ENCODE data around the gene HECA. TPM values are rescaled to one million over a fixed set of nuclear protein-coding genes. Genes with fewer than 3 reads are reported as not detected.

HECA gene
- total RNA-seq, 4 donors from 2014 or later = 36.1 to 70.1 (median 46.9) TPM

DNA sequence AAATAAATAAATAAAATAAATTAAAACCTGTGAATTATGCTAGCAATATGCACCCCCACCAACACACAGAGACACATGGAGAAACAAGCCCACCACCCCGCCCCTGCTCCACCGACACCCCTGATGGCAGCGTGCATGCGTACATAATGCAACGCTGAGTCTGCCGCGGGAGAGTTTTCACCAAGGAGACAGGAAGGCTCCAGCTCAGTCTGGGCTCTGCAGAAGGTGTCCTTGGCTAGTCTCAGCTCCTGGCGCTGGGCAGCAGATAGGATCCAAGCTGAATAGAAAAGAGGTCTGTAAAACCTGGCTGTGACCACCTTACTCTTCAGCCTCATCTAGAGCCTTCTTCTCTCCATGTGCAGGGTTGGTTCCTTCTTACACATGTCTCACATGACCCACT is 26.5 kb upstream of the HECA start:
- Histone ChIP-seq H3K36me3 (no peaks in the 10 kb centered on the region), H3K4me1 (no peaks in the 10 kb centered on the region), H3K9me3 (no peaks in the 10 kb centered on the region), H3K4me3 (no peak overlapping the region), H3K27ac (no peak overlapping the region), H3K27me3 (no peaks in the 10 kb centered on the region)
- 91% methylated on average over 8 of the region's 8 CpGs; no CpG with 5 or more reads in 1 of the 2 donors for WGBS, 2 donors (ENCODE audit: low coverage in 1 of 2)
- TF ChIP-seq POLR2AphosphoS5 (IDR thresholded peaks at IDR 0.05) (no peak), EP300 (IDR thresholded peaks at IDR 0.05) (no peak)
- ATAC-seq = no peak

DNA sequence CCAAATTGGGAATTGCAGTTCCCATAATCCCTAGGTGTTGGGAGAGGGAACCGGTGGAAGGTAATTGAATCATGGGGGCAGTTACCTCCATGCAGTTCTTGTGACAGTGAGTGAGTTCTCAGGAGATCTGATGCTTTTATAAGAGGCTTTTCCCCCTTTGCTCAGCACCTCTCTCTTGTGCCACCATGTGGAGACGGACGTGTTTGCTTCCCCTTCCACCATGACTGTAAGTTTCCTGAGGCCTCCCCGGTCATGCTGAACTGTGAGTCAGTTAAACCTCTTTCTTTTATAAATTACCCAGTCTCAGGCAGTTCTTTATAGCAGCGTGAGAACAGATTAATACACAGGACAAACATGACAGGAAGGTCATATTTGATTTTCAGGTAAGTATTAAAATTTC is 25.3 kb upstream of the HECA start:
- Histone ChIP-seq H3K9me3 (no peaks in the 10 kb centered on the region), H3K36me3 (no peaks in the 10 kb centered on the region), H3K4me3 (no peak overlapping the region), H3K4me1 (no peaks in the 10 kb centered on the region), H3K27ac (no peak overlapping the region), H3K27me3 (no peaks in the 10 kb centered on the region)
- 48 to 50% methylated on average over 4 to 5 of the region's 5 CpGs for WGBS, 2 donors (ENCODE audit: low coverage in 1 of 2)
- no peak for ATAC-seq
- TF ChIP-seq POLR2A (IDR thresholded peaks at IDR 0.05) (no peak), EP300 (IDR thresholded peaks at IDR 0.05) (no peak), POLR2AphosphoS5 (IDR thresholded peaks at IDR 0.05) (no peak)
- TF ChIP-seq, protein P1, sequence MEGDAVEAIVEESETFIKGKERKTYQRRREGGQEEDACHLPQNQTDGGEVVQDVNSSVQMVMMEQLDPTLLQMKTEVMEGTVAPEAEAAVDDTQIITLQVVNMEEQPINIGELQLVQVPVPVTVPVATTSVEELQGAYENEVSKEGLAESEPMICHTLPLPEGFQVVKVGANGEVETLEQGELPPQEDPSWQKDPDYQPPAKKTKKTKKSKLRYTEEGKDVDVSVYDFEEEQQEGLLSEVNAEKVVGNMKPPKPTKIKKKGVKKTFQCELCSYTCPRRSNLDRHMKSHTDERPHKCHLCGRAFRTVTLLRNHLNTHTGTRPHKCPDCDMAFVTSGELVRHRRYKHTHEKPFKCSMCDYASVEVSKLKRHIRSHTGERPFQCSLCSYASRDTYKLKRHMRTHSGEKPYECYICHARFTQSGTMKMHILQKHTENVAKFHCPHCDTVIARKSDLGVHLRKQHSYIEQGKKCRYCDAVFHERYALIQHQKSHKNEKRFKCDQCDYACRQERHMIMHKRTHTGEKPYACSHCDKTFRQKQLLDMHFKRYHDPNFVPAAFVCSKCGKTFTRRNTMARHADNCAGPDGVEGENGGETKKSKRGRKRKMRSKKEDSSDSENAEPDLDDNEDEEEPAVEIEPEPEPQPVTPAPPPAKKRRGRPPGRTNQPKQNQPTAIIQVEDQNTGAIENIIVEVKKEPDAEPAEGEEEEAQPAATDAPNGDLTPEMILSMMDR (IDR thresholded peaks at IDR 0.05) = no peak

DNA sequence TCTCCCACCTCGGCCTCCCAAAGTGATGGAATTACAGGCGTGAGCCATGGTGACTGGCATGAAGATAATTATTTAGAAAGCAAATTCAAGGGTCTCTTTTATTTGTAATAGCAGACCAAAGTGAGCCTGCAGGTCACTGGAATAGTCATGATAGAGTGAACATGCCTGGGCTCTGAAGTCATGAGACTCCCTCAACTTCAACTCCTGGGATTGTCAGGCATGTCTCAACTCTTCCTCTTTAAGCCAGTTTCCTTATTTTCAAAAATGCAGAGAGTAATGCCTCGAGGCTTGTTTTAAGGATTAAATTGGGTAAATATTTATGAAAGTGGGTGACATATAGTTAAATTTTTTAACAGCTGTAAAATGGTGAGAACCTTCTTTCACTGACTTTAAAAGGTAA is 22.7 kb upstream of the HECA start:
- H3K27ac ChIP-seq = no peak overlapping the region
- H3K4me3 ChIP-seq = no peak overlapping the region
- H3K4me1 ChIP-seq = no peaks in the 10 kb centered on the region
- H3K27me3 ChIP-seq = no peaks in the 10 kb centered on the region
- 0 to 55% methylated on average over 1 to 2 of the region's 3 CpGs for WGBS, 2 donors (ENCODE audit: low coverage in 1 of 2)
- no peaks in the 10 kb centered on the region for H3K36me3 ChIP-seq
- ATAC-seq = no peak
- H3K9me3 ChIP-seq = no peaks in the 10 kb centered on the region
- TF ChIP-seq POLR2AphosphoS5 (IDR thresholded peaks at IDR 0.05) = no peak
- TF ChIP-seq, protein P1 (IDR thresholded peaks at IDR 0.05) = no peak
- no peak for TF ChIP-seq EP300 (IDR thresholded peaks at IDR 0.05)
- TF ChIP-seq POLR2A (IDR thresholded peaks at IDR 0.05) = no peak

DNA sequence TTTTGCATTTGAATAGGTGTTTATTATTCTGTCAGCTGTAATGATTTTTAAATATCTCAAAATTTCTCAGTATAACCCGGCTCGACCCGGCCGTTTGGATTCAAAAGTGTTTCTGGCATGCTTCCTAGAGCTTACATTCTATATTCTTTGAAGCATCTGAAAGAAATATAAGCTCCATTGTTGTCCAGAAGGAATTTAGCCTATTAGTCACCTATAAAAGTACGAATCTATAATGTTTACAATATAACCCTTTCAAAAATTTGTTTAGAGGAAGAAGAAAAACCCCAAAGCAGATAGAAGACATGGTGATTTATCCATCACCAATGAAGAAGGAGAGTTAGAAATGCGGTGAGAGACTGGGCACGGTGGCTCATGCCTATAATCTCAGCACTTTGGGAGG is 22.3 kb upstream of the HECA start:
- no peak overlapping the region for H3K4me3 ChIP-seq
- TF ChIP-seq EP300 (IDR thresholded peaks at IDR 0.05) (no peak), POLR2AphosphoS5 (IDR thresholded peaks at IDR 0.05) (no peak), POLR2A (IDR thresholded peaks at IDR 0.05) (no peak)
- TF ChIP-seq, protein P1 (IDR thresholded peaks at IDR 0.05) = no peak
- 34 to 54% methylated on average over 5 to 7 of the region's 7 CpGs for WGBS, 2 donors (ENCODE audit: low coverage in 1 of 2)
- H3K36me3 ChIP-seq = no peaks in the 10 kb centered on the region
- H3K9me3 ChIP-seq = no peaks in the 10 kb centered on the region
- no peaks in the 10 kb centered on the region for H3K27me3 ChIP-seq
- H3K4me1 ChIP-seq = no peaks in the 10 kb centered on the region
- ATAC-seq = no peak
- no peak overlapping the region for H3K27ac ChIP-seq

DNA sequence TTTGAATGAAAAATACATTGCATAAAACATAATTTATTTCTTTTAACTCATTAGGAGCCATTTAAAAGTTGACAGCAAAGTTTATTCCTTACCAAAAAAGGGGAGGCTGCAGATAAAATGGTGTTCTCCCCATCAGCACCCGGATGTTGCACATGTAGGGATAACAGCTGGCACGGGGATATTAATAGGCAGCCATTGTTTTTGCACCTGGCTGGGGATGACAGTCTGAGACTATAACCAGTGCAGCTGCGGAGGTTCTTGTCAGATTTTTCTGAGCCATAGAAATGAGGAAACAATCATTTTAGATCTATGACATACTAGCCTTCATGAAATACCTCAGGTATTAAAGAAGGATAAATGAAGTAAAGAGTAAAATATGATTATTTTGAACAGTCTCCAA is 20.1 kb upstream of the HECA start:
- H3K4me1 ChIP-seq = no peaks in the 10 kb centered on the region
- H3K4me3 ChIP-seq = no peak overlapping the region
- no peak for ATAC-seq
- H3K27ac ChIP-seq = no peak overlapping the region
- WGBS, 2 donors (ENCODE audit: low coverage in 1 of 2) = 53 to 73% methylated on average over 3 of the region's 3 CpGs
- no peak for TF ChIP-seq POLR2A (IDR thresholded peaks at IDR 0.05)
- TF ChIP-seq POLR2AphosphoS5 (IDR thresholded peaks at IDR 0.05) = no peak
- TF ChIP-seq, protein P1 (IDR thresholded peaks at IDR 0.05) = no peak
- TF ChIP-seq EP300 (IDR thresholded peaks at IDR 0.05) = no peak
- peaks cover 0 to 7% (median 0%) of the 10 kb centered on the region in 3 donors for H3K9me3 ChIP-seq
- H3K36me3 ChIP-seq = no peaks in the 10 kb centered on the region
- H3K27me3 ChIP-seq = no peaks in the 10 kb centered on the region
